Endothelial cell of umbilical vein (primary cell): ENCODE measurements around the gene CDC45. TPM values are rescaled to one million over a fixed set of nuclear protein-coding genes. Genes with fewer than 3 reads are reported as not detected.

ENCODE experiments used
- BruUV-seq: library from RNA; stranded (reverse); fragments of 400-500 nt; replicated peaks from 2 replicates; lab custom pipeline; 2021; lab: Mats Ljungman, UMichigan
- CTCF ChIA-PET: fragments of 300-600, 350-600 bp; sonication (Branson Sonifier 250); formaldehyde crosslinking; loops from one replicate; lab custom pipeline; 2021; ENCODE audit warnings: antibody characterized with exemption, inconsistent platforms; lab: Charles Lee
- POLR2A ChIA-PET: fragments of 300-600, 350-600 bp; sonication (Branson Sonifier 250); formaldehyde crosslinking; loops from one replicate; lab custom pipeline; 2021; ENCODE audit warnings: antibody characterized with exemption, inconsistent platforms; lab: Charles Lee
- DNase-seq: peaks from one replicate; pipeline ENCODE4 v3.0.0-alpha.2; 2011; ENCODE audit warnings: low read depth, low spot score
- FAIRE-seq: peaks from 2 replicates; lab custom pipeline; 2011; peaks lifted over from hg19 to GRCh38; lab: Jason Lieb, UNC
- H2AFZ ChIP-seq: 2 replicates; pipeline ENCODE4 v1.6.0; 2012; ENCODE audit warnings: low read depth, low read length, control low read depth, inconsistent platforms
- H3K27ac ChIP-seq: 2 replicates; pipeline ENCODE4 v1.5.1; 2011; ENCODE audit warnings: low read depth, mild to moderate bottlenecking, control low read depth, low read length, moderate library complexity; ENCODE audit not compliant: insufficient read depth
- H3K27me3 ChIP-seq, 2 experiments: 2 replicates each; pipeline versions ENCODE4 v1.6.0 to v1.6.1; 2011; ENCODE audit warnings: low read length in 2 of 2, mixed read lengths in 1 of 2; ENCODE audit not compliant: control insufficient read depth in 2 of 2, insufficient read depth in 2 of 2
- H3K36me3 ChIP-seq, 2 experiments: 2 replicates in 1 of 2; 3 replicates in 1 of 2; pipeline ENCODE4 v1.5.1; 2011; ENCODE audit warnings: low read length in 2 of 2, mild to moderate bottlenecking in 1 of 2, moderate library complexity in 1 of 2; ENCODE audit not compliant: control insufficient read depth in 2 of 2, insufficient read depth in 2 of 2; ENCODE audit errors: extremely low read depth in 1 of 2
- H3K4me1 ChIP-seq: 3 replicates; pipeline ENCODE4 v1.5.1; 2011; ENCODE audit warnings: mild to moderate bottlenecking, low read length; ENCODE audit not compliant: control insufficient read depth, insufficient read depth; ENCODE audit errors: extremely low read depth
- H3K4me2 ChIP-seq: 2 replicates; pipeline ENCODE4 v1.6.1; 2011; ENCODE audit warnings: low read length, control low read depth, mixed read lengths; ENCODE audit not compliant: insufficient read depth
- H3K4me3 ChIP-seq, 3 experiments: fragments of 200-600 bp in 1 of 3; sonication (generic), shearing (Covaris generic) in 1 of 3; replicated peaks in 1 of 3; 2 replicates each; pipeline ENCODE4 v1.5.1; 2011 to 2016; ENCODE audit warnings: control low read depth in 3 of 3, low read length in 3 of 3, mild to moderate bottlenecking in 2 of 3, inconsistent platforms in 1 of 3, low read depth in 1 of 3, moderate library complexity in 1 of 3; ENCODE audit not compliant: insufficient read depth in 1 of 3
- H3K79me2 ChIP-seq: 2 replicates; pipeline ENCODE4 v1.6.0; 2012; ENCODE audit warnings: low read length, inconsistent platforms; ENCODE audit not compliant: control insufficient read depth, insufficient read depth
- H3K9ac ChIP-seq: replicated peaks from 2 replicates; pipeline ENCODE3; 2011; ENCODE audit warnings: low read length, control low read depth; ENCODE audit not compliant: insufficient read depth; ENCODE audit errors: extremely low read depth
- H3K9me1 ChIP-seq: replicated peaks from 3 replicates; pipeline ENCODE4 v1.6.0; 2011; ENCODE audit warnings: mild to moderate bottlenecking, low read length; ENCODE audit not compliant: control insufficient read depth, insufficient read depth; ENCODE audit errors: extremely low read depth
- H3K9me3 ChIP-seq: replicated peaks from 2 replicates; pipeline ENCODE4 v1.5.1; 2012; ENCODE audit warnings: low read length, inconsistent platforms; ENCODE audit not compliant: control insufficient read depth, insufficient read depth
- H4K20me1 ChIP-seq: replicated peaks from 2 replicates; pipeline ENCODE3; 2011; ENCODE audit warnings: mild to moderate bottlenecking, low read length; ENCODE audit not compliant: control insufficient read depth, insufficient read depth; ENCODE audit errors: extremely low read depth
- EZH2 ChIP-seq: IDR thresholded peaks from 2 replicates; pipeline ENCODE4 v1.6.1; 2012; ENCODE audit warnings: borderline replicate concordance, low read depth, mild to moderate bottlenecking, moderate library complexity, low read length, inconsistent platforms; ENCODE audit not compliant: severe bottlenecking
- FOS ChIP-seq: IDR thresholded peaks from 2 replicates; pipeline ENCODE4 v1.6.1; 2011; ENCODE audit warnings: mild to moderate bottlenecking, low read length, moderate library complexity, borderline replicate concordance; ENCODE audit not compliant: insufficient read depth
- GATA2 ChIP-seq: IDR thresholded peaks from 2 replicates; pipeline ENCODE4 v1.7.0; 2011; ENCODE audit warnings: low read depth, mild to moderate bottlenecking, moderate library complexity, mixed read lengths, low read length; ENCODE audit not compliant: insufficient read length, insufficient read depth
- JUN ChIP-seq: IDR thresholded peaks from 2 replicates; pipeline ENCODE4 v1.6.1; 2011; ENCODE audit warnings: borderline replicate concordance, low read depth; ENCODE audit not compliant: insufficient read length, insufficient read depth
- MYC ChIP-seq: IDR thresholded peaks from one replicate; pipeline ENCODE4 v1.6.1; 2011; ENCODE audit warnings: mild to moderate bottlenecking, low read depth, low read length
- POLR2A ChIP-seq: IDR thresholded peaks from 2 replicates; pipeline ENCODE4 v1.6.1; 2012; ENCODE audit warnings: low read depth, mild to moderate bottlenecking, control low read depth, low read length
- POLR2AphosphoS5 ChIP-seq: IDR thresholded peaks from 2 replicates; pipeline ENCODE4 v1.6.1; 2012; ENCODE audit warnings: low read depth, mild to moderate bottlenecking, control low read depth, low read length, moderate library complexity; ENCODE audit not compliant: insufficient read depth
- dilution Hi-C: fragments of 300-500 bp; cut with MboI; formaldehyde crosslinking; loops from one replicate; pipeline ENCODE4 v1.15.0; 2019; ENCODE audit warnings: low sequenced_read_pairs; ENCODE audit not compliant: extremely low pct_ligation_motif_present
- intact Hi-C: fragments of 100-400 bp; cut with micrococcal nuclease; formaldehyde crosslinking; loops from one replicate; pipeline ENCODE4 v1.10.0; 2022
- polyA plus RNA-seq, 4 experiments: library from polyadenylated mRNA; depleted of rRNA in 3 of 4; stranded (reverse) in 3 of 4; unstranded in 1 of 4; fragments of >200 nt; gene quantifications; 2 replicates each; pipeline versions ENCODE4 v1.2.1 to v1.2.3, GENCODE V29; 2011 to 2012; ENCODE audit warnings: missing spikeins in 1 of 4
- total RNA-seq: library from RNA; stranded (reverse); gene quantifications from 2 replicates; pipeline ENCODE4 v1.2.3, GENCODE V29; 2021
- TF ChIP-seq, protein P1 (sequence below), 2 donors: IDR thresholded peaks; 1 replicate in 1 of 2; 2 replicates in 1 of 2; pipeline ENCODE4 v1.5.1; 2011; ENCODE audit warnings: low read length in 2 of 2, mild to moderate bottlenecking in 2 of 2, moderate library complexity in 2 of 2, control low read depth in 1 of 2, inconsistent platforms in 1 of 2, low read depth in 1 of 2; ENCODE audit not compliant: insufficient read depth in 1 of 2; ENCODE audit errors: extremely low read depth in 1 of 2
- TF ChIP-seq, protein P2 (sequence below): IDR thresholded peaks from 2 replicates; pipeline ENCODE4 v1.6.1; 2011; ENCODE audit not compliant: insufficient read depth, insufficient read length

The CDC45 gene
- total and polyA plus RNA-seq, 2 donors (not counting 3 experiments of a cell fraction or from before 2014, with no cell fraction given): 36.6 to 40.6 TPM

DNA sequence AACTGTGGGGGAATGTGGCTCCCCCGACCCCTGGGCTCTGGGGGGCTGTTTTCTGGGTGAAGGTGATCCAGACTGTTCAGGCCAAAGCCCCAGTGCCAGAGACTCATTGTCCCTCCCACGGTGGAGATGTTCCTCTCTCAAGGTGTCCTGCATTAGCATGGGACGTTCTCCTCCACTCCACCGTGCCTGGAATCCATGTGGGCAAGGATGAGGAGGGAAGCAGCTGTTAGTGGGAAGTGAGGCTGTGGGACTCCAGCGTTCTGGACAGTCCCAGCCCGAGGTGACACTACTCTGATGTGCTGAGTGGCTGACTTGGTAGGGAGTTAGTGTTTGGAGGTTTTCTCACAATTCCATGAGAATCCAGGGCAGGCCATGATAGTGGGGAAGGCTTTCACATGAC lies 75.9 kb downstream of the CDC45 start:
- Histone ChIP-seq H3K9me3 (no peaks in the 10 kb centered on the region), H4K20me1 (no peaks in the 10 kb centered on the region), H2AFZ (no peak overlapping the region), H3K79me2 (no peaks in the 10 kb centered on the region), H3K4me3 (no peak overlapping the region), H3K4me1 (peaks cover 7% of the 10 kb centered on the region), H3K27me3 (no peaks in the 10 kb centered on the region), H3K9ac (no peak overlapping the region), H3K4me2 (no peak overlapping the region), H3K9me1 (no peaks in the 10 kb centered on the region), H3K27ac (no peak overlapping the region), H3K36me3 (no peaks in the 10 kb centered on the region)
- dilution Hi-C loops: no loop called here
- TF ChIP-seq, protein P1, sequence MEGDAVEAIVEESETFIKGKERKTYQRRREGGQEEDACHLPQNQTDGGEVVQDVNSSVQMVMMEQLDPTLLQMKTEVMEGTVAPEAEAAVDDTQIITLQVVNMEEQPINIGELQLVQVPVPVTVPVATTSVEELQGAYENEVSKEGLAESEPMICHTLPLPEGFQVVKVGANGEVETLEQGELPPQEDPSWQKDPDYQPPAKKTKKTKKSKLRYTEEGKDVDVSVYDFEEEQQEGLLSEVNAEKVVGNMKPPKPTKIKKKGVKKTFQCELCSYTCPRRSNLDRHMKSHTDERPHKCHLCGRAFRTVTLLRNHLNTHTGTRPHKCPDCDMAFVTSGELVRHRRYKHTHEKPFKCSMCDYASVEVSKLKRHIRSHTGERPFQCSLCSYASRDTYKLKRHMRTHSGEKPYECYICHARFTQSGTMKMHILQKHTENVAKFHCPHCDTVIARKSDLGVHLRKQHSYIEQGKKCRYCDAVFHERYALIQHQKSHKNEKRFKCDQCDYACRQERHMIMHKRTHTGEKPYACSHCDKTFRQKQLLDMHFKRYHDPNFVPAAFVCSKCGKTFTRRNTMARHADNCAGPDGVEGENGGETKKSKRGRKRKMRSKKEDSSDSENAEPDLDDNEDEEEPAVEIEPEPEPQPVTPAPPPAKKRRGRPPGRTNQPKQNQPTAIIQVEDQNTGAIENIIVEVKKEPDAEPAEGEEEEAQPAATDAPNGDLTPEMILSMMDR (IDR thresholded peaks at IDR 0.05; ENCODE audit: extremely low read depth in 1 of 2, insufficient read depth in 1 of 2, low read depth in 1 of 2, low read length in 2 of 2): no peak
- TF ChIP-seq JUN: no peak
- TF ChIP-seq, protein P2, sequence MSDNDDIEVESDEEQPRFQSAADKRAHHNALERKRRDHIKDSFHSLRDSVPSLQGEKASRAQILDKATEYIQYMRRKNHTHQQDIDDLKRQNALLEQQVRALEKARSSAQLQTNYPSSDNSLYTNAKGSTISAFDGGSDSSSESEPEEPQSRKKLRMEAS: no peak
- no peak for TF ChIP-seq EZH2
- no peak for TF ChIP-seq FOS
- TF ChIP-seq GATA2: no peak
- no peak for TF ChIP-seq POLR2A
- TF ChIP-seq POLR2AphosphoS5: no peak
- TF ChIP-seq MYC: no peak
- CTCF ChIA-PET: interaction anchor here (1.3 to 2.2 kb wide), 11 partner anchors 10 to 78 kb away, joined by 3 to 12 read pairs (median 9); partner anchors contain the start of gene CLDN5
- DNase-seq: no peak
- FAIRE-seq: no peak
- POLR2A ChIA-PET: interaction anchor here (1.3 kb wide), 1 partner anchor 31 kb away, joined by 3 read pairs; the partner anchor contains the start of gene CLDN5
- no TSS peak for BruUV-seq
- intact Hi-C loops: no loop called here
